Stimulated activated CD4-positive, alpha-beta T cell treated with anti-CD3 and anti-CD28 coated beads, Interleukin-15, amount 100 ng/mL, for 48 hours (primary cell): ENCODE data around the gene RNF39.

Experiments
- DNase-seq, 2 donors: peaks; one replicate each; pipeline ENCODE4 v3.0.0-alpha.2; 2020; ENCODE audit warnings: low read depth in 2 of 2

The RNF39 gene

DNA sequence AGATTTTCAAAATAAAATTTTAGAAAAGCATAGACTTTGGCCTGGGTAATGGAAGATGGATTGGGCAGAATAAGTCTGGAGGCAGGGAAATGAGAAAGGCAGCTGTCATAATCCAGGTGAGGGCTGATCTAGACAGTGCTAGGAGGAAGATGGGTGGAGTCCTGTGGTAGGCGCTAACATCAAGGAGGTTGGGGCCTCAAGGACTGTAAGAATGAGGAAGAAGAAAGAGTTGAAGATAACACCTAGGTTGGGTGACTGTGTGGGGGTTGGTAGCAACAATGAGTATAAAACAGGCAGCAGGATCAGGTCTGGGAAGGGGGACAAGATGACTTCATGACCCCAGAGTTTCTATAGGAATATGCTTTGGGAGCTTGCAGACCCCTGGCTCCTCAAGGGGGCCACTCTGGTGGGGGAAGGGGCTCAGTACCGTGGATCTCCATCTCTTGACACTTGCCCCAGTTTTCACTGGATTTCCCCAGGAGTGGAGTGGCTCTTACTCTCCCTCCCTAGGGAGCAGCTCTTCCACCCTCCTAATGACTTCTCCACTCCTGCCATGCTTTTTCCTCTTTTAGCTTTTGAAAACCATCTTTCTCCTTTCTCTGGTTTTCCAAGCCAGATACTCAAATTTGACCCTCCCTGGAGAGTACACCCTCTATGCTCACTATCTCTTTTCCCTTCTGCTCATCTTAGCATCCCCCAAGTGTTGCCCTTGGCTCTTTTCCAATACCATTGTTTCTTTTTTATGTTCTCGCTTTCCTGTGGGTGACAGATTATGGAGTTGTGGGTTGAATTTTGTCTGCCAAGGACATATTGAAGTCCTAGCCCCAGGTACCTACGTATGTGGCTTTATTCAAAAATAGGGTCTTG lies 22.6 kb upstream of the RNF39 start:
- DNase-seq, result no peak

DNA sequence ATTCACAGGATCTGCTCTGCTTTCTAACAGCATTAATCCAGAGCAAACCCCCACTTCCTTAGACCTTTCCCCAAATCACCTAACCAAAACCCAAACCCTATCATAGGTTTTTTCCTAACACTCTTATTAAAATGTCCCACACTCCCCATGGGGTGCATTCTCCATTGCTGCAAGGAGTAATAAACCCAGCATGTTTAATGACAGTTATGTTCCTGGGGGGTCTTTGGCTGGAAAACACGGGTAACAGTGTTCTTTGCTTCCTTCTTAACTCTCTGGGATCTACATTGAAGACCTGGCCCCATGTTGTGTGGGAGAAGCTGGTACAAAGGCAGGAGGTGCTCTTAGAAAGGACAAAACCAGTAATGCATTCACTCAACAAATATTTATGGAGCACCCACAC lies 21.3 kb upstream of the RNF39 start:
- DNase-seq, result no peak

DNA sequence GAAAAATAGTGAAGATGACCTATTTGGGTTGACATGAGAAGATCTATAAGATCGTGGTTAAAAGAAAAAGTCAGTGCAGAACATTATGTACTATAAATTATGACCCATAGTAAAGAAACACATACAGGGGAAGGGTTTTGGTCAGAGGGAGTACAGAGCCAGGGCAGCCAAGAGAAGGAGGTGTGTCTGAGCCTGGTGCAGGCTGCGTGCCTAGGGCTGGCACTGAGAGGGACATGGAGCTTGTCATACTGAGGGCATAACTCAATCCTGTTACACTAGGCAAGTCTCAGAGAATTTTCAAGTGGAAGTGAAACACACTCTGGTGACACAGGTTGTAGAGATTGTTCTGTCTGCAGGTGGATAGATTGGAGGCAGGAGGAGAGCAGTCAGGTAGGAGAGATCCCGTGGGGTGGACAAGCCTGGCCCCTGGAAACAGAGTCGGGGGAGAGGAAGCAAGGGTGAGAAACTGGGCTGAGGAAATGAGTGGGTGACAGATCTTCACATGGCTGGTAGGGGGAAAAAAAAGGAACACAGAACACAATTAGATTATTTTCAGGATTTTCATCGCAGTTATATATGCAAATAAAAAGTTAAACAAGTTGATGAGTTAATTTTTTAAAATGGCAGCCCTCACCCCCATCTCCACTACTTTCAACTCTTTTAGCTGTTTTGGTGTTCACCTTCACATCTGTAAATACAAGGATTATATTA lies 18.5 kb upstream of the RNF39 start:
- no peak for DNase-seq

DNA sequence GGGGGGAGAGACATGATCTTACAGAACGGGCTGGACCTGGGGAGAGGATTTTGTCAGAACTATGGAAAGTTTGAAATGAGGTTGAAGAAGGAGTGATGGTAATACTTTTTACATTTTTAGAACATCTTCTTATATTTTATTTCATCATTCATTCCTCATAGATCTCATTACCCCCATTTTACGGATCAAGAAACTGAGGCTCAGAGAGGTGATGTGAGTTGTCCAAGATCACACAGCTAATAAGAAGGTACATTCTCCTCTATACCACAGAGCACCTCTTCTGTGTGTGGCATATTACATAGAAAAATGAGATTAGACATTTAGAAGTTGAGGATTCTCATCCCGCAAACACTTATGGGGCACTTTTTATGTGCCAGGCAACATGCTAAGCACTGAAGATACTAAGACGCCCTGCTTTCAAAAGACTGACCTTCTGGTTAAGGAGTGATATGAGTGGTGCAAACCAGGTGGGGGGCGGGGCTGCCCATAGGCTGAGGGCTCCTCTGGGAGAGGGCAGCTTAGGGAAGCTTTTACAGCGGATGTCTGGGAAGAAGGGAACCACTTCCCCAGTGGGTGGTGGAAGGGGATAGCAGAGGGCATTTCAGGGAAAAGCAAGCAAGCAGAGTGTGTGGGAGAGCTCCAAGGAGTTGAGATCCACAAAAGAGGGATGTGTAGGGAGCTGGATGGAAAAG lies 17.4 kb upstream of the RNF39 start:
- no peak for DNase-seq

DNA sequence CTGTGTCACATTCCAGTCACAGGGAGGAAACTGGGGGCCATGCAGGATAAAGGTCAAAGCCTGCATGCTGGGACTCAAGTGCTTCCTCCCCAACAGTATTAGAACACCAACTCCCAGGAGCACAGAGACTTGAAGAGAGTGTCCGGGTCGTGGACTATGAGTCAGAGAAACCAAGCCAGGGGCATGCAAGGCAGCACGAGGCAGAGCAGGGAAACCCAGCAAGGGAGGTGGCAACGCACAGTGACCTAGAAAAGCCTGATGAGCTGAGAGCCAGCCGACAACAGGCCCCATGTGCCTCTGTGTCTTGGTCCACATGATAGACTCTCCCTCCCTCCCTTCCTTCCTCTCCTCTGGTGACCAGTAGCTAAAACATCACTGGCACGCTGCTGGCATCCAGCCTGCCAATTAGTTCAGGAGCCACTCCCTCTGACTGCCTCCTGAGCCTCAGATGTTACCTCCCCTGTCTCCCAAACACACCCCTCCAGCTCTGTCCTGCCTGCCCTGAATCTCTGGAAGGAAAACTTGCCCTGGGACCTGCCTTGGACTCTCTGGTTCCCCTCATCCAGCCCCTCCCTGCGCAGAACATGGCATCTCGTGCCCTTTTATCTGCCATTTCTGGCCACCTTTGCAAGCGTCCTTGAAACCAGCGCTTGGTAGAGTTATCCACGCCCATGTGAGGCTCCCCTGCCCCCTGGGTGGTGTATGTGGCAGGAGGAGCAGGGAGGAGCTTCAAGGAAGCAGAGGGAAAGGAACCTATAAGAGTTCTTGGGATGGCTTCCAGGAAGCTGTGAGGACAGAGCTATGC lies 16.2 kb upstream of the RNF39 start:
- no peak for DNase-seq

DNA sequence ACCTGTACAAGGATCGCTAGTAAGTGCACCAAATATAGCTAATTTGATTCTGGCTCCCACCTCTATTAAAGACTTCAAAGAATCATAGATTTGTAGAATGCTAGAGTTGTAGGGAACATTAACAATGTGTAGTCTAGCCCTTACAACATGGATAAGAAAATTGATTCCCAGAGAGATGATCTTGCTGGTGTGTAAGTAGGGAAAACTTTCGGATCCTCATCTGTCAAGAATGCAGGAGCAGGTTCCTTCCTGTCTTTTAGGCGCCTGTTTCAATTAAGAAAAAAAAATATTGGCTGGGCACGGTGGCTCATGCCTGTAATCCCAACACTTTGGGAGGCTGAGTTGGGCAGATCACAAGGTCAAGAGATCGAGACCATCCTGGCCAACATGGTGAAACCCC lies 12.3 kb upstream of the RNF39 start:
- no peak for DNase-seq

DNA sequence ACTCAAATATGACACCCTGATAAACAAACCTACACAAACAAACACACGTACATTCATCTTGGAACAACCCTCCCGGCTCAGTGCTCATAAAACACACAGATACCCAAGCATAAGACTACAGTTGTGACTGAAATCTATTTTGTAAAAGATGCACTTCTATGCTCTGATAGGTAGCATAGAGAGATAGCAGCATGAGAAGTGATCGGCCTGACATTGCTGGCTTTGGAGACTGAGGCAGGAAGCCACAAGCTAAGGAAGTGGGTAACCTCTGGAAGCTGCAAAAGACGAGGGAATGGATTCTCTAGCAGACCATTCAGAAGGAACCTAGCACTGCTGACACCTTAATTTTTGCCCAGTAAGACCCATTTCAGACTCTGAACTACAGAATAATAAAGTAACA lies 1.6 kb upstream of the RNF39 start:
- no peak for DNase-seq

DNA sequence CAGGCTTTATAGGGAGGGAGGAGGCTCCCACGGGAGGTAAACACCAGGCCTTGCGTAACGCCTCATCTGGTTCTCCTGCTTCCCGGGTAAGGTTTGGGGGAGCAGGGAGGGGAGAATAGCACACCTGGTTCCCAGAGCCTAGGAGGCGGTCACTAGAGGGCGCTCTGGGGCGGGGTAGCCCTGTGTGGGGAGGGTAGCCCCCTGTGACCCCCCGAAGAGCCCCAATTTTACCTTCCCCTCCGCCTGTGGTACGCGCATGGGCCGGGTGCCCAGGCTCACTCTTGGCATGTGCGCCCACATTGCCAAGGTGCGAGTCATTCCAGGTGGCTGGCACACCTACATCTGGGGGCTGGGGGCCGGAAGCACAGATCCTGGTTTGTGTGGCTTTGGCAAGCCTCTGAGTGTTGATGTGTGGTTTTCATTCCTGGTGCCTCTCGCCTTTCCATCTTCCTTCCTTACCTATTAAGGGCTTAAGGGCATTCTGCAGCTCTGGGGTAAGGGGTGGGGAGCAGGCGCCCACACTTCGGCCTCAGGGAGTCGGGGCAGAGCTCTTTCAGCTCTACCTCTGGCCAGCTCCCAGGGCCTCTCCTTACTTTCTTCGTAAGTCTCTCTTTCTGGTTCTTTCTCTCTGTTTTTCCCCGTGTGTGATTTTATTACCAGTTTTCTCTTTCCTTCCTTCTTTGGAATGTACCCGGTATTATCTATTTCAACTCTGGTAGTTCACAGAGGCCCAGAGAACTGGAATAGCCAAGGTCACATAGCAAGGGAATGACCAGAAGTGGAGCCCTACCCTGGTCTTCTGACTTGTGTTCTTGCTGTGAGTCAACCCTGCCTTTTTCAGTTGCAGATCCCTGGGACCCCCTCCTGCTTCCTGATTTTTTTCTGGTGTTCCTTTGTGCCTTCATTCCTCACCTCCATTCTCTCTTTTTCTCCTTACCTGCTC lies 492 bp upstream of the RNF39 start:
- no peak for DNase-seq

DNA sequence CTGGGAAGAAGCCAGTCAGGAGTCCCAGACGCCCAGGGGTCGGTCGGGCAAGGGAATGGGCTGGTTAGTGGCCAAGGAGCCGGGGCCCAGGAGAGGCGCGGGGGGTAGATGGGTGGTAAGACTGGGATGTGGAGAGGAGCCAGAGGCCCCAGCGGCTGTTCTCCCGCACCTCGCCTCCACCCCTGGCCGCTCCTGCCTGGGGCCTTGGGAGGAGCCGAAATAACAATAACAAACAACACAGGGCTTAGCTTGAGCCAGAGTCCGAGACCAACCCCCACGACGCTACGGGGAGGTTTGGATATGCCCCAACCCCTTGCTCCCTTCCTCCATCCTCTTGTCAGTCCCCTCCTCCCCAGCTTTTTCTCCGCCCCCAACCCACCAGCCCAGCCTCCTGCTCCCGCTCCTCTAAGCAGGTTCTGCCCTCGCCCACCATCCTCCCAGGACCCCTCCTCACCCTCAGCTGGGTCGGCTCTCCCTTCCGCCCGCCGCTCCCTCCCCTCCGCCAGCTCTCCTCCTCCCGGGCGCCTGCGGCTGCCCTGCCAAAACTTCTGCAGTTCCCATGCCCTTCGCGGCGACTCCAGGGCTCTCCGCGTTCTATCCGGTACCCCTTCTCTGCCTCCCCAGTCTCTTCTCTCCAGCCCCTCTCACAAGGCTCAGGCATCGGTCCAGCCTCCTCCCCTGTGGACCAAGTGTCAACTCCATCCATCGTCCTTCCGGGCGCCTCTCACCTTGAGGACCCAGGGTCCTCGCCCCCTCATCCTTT lies 1.1 kb downstream of the RNF39 start:
- DNase-seq, result no peak

DNA sequence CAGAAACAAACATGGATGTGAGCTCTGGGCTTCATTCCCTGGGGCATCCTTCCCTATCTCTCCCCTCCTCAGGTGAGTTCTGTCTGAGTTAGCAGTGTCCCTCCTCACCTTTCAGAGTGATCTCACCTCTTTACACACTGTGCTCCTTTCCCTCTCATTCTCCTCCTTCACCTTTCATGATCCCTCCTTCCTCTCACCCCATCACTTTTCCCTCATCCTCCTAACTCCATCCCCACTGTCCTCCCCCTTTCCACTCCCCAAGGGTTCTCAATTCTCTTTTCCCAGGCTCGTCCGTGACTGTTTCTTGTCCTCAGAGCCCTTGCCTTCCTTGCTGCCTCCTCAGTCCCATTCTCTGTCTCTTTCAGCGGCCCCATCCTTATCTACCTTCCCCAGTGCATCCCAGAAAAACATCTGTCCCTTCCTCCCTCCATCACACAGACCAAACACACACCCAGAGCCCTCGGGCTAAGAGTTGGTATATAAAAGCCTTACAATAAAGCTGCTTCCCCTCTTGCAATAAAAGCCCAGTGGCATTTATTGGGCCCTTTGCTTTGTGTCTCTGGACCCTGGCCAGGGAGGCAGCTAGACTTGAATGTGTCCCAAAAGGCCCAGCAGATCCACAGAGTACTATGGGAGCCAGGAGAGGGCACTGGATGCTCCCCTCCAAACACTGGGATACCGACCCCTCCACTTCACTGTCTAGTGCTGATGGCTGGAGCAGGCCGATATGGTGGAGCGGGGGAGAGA lies 1.9 kb downstream of the RNF39 start:
- DNase-seq, result no peak

DNA sequence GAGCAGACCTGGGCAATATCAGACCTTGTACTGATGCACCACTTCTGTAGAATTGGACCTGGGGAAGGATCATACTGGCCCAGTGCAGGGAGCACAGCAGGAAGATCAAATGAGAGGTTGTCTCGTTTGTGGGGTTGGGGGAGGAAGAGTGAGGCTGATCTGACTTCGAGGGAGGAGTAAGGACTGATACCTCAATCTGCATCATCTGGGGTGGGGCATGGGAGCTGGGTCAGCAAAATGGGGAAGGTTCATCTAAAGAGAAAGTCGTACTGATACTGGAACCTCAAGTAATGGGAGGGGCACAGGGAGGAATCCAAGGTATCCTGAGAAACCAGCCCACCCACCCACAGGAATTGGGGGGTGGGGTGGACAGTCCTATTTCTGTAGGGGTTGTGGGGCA lies 3.7 kb downstream of the RNF39 start:
- DNase-seq, result no peak

DNA sequence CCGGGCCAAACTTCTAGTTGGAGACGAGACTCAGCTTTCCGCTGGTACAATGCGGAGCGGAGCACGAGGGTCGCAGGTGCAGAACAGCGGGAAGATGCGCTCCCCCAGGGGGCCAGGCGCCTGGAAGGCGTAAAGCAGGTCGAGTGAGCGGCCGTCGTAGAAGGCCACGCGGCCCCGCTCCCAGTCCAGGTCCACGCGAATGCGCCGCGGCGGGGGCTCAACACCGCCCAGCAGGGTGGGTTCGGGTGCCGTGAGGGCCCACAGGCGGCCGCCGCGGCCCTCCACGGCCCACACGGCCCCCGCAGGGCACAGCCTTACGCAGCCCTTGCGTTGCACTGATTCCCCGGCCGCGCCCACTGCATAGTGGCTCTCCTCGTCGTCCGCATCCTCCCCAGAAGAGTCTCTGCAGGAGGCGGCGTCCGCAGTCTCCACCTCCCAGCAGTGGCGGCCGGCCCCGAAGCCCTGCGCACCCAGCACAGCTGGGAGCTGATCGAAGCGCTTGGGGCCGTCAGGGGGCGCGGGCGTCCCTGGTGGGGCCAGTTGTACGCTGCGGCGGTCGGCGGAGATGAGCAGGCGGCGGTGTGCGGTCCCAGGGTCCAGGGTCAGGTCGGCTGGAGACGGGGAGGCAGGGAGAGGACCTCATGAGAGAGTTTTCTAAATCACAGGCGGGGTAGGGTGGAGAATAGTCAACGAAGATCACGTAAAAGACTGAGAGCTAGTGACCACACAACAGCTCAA lies 4.3 kb downstream of the RNF39 start:
- no peak for DNase-seq

DNA sequence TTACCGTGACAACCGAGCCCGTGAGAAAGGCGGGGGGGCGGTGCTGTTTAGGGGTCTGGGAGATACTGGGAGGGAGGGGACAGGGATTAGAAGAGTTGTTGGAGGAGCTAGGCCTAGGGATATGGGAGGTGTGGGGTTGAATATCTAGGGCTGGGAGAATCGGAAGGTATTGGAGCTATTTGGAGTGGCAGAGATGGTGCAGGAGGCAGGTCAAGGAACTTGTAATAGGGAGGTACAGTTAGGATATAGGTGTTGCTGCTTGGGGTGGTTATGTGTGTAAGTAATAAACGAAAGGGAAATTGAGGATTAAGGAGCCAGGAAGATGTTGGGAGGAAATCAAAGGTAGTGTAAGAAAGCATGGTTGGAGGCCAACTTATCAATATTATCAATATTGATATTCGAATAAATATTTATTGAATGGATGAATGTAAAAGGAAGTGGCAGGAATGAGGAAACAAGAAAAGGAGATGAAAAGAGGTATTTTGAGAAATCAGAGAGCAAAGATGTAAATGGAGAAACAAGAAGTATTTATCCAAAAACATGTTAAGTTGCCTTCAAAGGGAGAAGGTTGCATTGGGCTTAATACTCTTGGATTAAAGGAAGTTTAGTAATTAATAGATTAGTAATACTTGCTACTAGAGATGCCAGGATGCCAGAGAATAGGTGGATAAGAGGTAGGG lies 8.0 kb downstream of the RNF39 start:
- no peak for DNase-seq

DNA sequence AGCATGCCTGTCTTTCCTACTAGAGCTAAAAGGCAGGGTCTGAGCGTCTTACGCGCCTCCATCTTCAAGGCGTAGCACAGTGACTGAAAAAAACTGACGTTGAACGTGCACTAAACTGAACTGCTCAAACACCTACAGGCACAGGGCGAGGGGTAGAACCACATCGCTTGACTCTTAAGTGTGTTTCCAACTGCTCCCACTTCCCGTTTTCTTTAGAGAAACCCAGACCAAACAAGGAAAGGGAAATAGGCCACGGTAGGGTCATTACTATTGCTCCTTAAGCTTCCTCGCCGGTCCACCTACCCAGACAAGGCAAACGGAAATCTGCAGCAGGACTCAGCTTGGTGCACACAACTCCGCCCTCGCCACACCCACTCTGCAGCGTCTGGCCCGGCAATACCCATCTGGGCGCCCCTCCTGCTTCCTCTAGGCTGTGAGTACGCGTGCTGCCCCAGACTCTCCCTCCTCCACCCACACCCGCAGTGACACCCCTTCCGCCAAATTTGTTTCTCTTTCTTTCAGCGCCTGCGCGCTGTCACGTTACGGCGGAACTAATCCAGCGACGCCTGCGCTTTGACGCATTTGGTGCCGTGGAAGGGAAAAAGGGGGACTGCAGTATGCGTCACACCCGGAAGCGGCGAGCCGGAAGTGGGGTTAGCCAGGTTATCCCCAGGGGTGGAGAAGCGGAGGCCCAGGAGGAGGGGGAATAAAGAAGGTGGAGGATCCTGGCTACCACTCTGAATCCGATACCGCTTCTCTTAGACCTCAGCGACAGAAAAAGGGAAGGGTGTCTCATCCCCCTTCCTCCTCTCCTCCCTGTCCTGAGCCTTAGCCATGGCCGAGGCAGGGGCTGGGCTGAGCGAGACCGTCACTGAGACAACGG lies 8.8 kb downstream of the RNF39 start, which contains the start of gene PPP1R11:
Gene PPP1R11 (plus strand): TSS at position 622 of the 883 bp plus-strand sequence. CDS start 213 bp downstream, at position 835.
- peak; percentile 98 to 99 for DNase-seq

DNA sequence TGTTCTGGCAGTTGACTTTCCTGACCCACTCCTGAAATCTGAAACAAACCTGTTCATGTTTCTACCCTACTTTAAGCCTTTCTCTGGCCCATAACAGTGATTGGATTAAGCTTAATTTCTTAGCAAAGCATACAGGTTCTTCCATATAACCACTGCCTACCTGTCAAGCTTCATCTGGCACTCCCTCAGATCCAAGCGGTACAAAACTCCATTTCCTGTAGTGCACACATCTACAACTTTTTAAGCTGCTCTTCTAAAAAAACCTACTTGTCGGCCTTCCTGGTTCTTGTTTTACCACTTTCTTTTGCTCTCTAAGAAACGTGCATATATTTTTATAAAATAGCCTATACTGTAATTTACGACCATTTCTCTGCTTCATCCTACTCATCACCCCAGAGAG lies 9.5 kb downstream of the RNF39 start:
- no peak for DNase-seq

DNA sequence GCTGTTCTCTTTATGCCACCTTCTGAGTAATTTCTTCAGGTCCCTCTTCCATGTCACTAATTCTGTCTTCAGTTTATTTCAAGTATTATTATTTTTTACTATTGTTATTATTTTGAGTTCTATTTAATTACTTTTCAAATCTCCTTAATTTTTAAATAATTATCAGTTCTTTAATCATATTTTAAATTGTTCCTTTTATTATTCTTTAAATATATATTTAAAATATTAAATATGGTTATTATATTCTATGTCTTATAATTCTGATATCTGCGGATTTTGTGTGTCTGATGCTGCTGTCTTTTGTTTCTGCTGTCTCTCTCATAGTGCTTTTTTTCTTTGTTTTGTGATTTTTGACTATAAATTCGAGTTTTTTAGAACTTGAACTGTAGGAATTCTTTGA lies 12.3 kb downstream of the RNF39 start:
- no peak for DNase-seq
